Endothelial cell (in vitro differentiated cells): ENCODE results near the gene KRTAP1-4. TPM values are rescaled to one million over a fixed set of nuclear protein-coding genes. Genes with fewer than 3 reads are reported as not detected.
A peak's percentile ranks its signal among the peaks of the same experiment; 100 is the strongest.

Experiments used
- DNase-seq: peaks from one replicate; pipeline ENCODE4 v3.0.0; 2021; ENCODE audit warnings: low spot score
- H3K27ac Mint-ChIP-seq: one replicate; pipeline ENCODE4 v1.8.0; 2021; ENCODE audit warnings: mixed read lengths, inconsistent platforms; ENCODE audit not compliant: unreplicated experiment
- H3K27me3 Mint-ChIP-seq: one replicate; pipeline ENCODE4 v1.8.0; 2021; ENCODE audit warnings: mild to moderate bottlenecking, moderate library complexity, mixed read lengths, inconsistent platforms; ENCODE audit not compliant: unreplicated experiment
- H3K36me3 Mint-ChIP-seq: one replicate; pipeline ENCODE4 v1.8.0; 2021; ENCODE audit warnings: mild to moderate bottlenecking, low read depth, mixed read lengths, inconsistent platforms; ENCODE audit not compliant: unreplicated experiment
- H3K4me1 Mint-ChIP-seq: one replicate; pipeline ENCODE4 v1.8.0; 2021; ENCODE audit warnings: mild to moderate bottlenecking, mixed read lengths, inconsistent platforms; ENCODE audit not compliant: unreplicated experiment
- H3K4me3 Mint-ChIP-seq: one replicate; pipeline ENCODE4 v1.8.0; 2021; ENCODE audit warnings: mild to moderate bottlenecking, mixed read lengths, inconsistent platforms; ENCODE audit not compliant: unreplicated experiment
- H3K9me3 Mint-ChIP-seq: one replicate; pipeline ENCODE4 v1.8.0; 2021; ENCODE audit warnings: mixed read lengths, inconsistent platforms; ENCODE audit not compliant: unreplicated experiment
- CTCF ChIP-seq: fragments of 200-600 bp; sonication (generic); IDR thresholded peaks from one replicate; pipeline ENCODE4 v1.5.0; 2021; ENCODE audit warnings: antibody characterized with exemption; ENCODE audit not compliant: unreplicated experiment
- total RNA-seq: library from RNA; stranded (reverse); fragmentation: NEBNext Ultra II Directional; extraction: Animal tissue kit (Norgen Biotek cat#: 25700); gene quantifications from one replicate; pipeline ENCODE4 v1.2.1, GENCODE V29; 2021; ENCODE audit not compliant: unreplicated experiment

KRTAP1-4 gene
- total RNA-seq, 1 donor from 2014 or later, result not detected

- Mint-ChIP-seq H3K4me3 (no peak within 1 kb of the TSS), H3K27ac (peak within 1 kb of the TSS; percentile 21), H3K36me3 (no peaks in the 10 kb centered on the region), H3K4me1 (peaks cover 19% of the 10 kb centered on the region), H3K9me3 (no peaks in the 10 kb centered on the region), H3K27me3 (no peaks in the 10 kb centered on the region)
- DNase-seq, result no peak
- TF ChIP-seq CTCF, result no peak
Measured at GRCh38 chr17:40984226-40984625, 45.8 kb downstream of the KRTAP1-4 start, which contains the start of gene KRT40. Gene KRT40, minus strand, starts transcription at chr17:40984326. Its CDS starts 53 bp downstream, at chr17:40984273.

DNA sequence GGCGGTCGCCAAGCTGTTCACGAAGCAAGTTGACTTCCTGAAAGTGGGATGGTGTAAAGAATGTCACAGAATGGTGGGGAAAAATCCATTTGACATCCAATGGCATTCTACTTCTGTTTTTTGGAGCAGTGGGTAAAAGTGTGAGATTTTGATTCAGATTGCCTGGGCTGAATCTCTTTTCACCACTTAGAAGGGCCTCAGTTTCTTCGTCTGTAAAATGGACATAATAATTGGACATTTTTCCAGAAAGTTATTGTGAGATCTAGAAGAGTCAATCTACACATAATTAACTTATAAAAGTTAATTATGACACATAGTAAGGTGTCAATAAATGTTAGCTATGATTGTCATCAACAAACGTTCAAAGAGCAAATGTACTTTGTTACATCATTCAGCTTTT is 48.9 kb downstream of the KRTAP1-4 start:
- H3K27me3 Mint-ChIP-seq, result no peaks in the 10 kb centered on the region
- no peak overlapping the region for H3K4me3 Mint-ChIP-seq
- H3K9me3 Mint-ChIP-seq, result no peaks in the 10 kb centered on the region
- DNase-seq, result no peak
- no peaks in the 10 kb centered on the region for H3K36me3 Mint-ChIP-seq
- peaks cover 8% of the 10 kb centered on the region for H3K4me1 Mint-ChIP-seq
- TF ChIP-seq CTCF, result no peak
- no peak overlapping the region for H3K27ac Mint-ChIP-seq

DNA sequence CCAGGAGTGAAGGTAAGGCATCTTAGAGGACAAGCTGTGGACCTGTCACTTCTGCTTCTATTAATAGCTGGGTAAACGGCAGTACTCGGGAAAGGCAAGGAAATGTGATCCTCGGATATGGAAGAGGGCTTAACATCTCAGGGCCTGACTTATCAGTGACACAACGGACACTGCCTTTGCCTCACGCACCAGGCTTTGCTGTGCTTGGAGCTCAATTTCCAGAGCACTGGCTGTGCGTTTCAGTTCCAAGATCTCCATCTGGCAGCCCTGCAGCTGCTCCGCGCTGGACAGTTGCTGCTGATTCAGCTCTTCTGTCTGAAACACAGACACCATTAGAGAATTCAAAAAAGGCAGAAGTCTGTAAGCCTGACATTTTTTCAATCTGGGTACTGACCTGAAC is 49.4 kb downstream of the KRTAP1-4 start:
- no peak overlapping the region for H3K27ac Mint-ChIP-seq
- TF ChIP-seq CTCF, result no peak

GRCh38 chr17:40980117-40980516 is 49.9 kb downstream of the KRTAP1-4 start:
- no peaks in the 10 kb centered on the region for H3K36me3 Mint-ChIP-seq
- no peak overlapping the region for H3K27ac Mint-ChIP-seq
- H3K4me3 Mint-ChIP-seq, result no peak overlapping the region
- H3K4me1 Mint-ChIP-seq, result peaks cover 8% of the 10 kb centered on the region
- no peaks in the 10 kb centered on the region for H3K27me3 Mint-ChIP-seq
- TF ChIP-seq CTCF, result no peak
- no peaks in the 10 kb centered on the region for H3K9me3 Mint-ChIP-seq
- no peak for DNase-seq

More for the DNA sequence above, 49.4 kb downstream of the KRTAP1-4 start:
- Mint-ChIP-seq H3K27me3 (no peaks in the 10 kb centered on the region), H3K4me1 (peaks cover 8% of the 10 kb centered on the region), H3K36me3 (no peaks in the 10 kb centered on the region), H3K9me3 (no peaks in the 10 kb centered on the region), H3K4me3 (no peak overlapping the region)
- no peak for DNase-seq

Other genes starting within 250 kb of the KRTAP1-4 start
- gene KRT27, start 247.6 kb downstream of the KRTAP1-4 start, total RNA-seq, result not detected
- gene KRT28, start 230.2 kb downstream of the KRTAP1-4 start, total RNA-seq, result not detected
- 28.2 TPM for gene KRT10, start 207.6 kb downstream of the KRTAP1-4 start, total RNA-seq
- gene KRT12, start 163.0 kb downstream of the KRTAP1-4 start, total RNA-seq, result not detected
- gene KRT20, start 145.0 kb downstream of the KRTAP1-4 start, total RNA-seq, result not detected
- not detected for gene KRT23, start 92.5 kb downstream of the KRTAP1-4 start, total RNA-seq
- 0.15 TPM for gene KRT39, start 63.2 kb downstream of the KRTAP1-4 start, total RNA-seq
- not detected for gene KRT40, start 45.9 kb downstream of the KRTAP1-4 start, total RNA-seq
- not detected for gene KRTAP3-3, start 36.0 kb downstream of the KRTAP1-4 start, total RNA-seq
- gene KRTAP3-2, start 30.3 kb downstream of the KRTAP1-4 start, total RNA-seq, result not detected
- gene KRTAP3-1, start 21.1 kb downstream of the KRTAP1-4 start, total RNA-seq, result not detected
- gene KRTAP1-5, start 3.0 kb downstream of the KRTAP1-4 start, total RNA-seq, result not detected
- gene KRTAP1-3, start 4.7 kb upstream of the KRTAP1-4 start, total RNA-seq, result not detected
- gene KRTAP1-1, start 11.3 kb upstream of the KRTAP1-4 start, total RNA-seq, result not detected
- gene KRTAP2-1, start 17.1 kb upstream of the KRTAP1-4 start, total RNA-seq, result not detected
- gene KRTAP2-2, start 25.0 kb upstream of the KRTAP1-4 start, total RNA-seq, result not detected
- not detected for gene KRTAP2-3, start 29.9 kb upstream of the KRTAP1-4 start, total RNA-seq
- gene KRTAP2-4, start 35.7 kb upstream of the KRTAP1-4 start, total RNA-seq, result not detected
- gene KRTAP4-7, start 54.0 kb upstream of the KRTAP1-4 start, total RNA-seq, result not detected
- not detected for gene KRTAP4-8, start 67.9 kb upstream of the KRTAP1-4 start, total RNA-seq
- not detected for gene KRTAP4-16, start 72.0 kb upstream of the KRTAP1-4 start, total RNA-seq
- not detected for gene KRTAP4-9, start 75.2 kb upstream of the KRTAP1-4 start, total RNA-seq
- not detected for gene KRTAP4-11, start 88.2 kb upstream of the KRTAP1-4 start, total RNA-seq
- gene KRTAP4-12, start 94.0 kb upstream of the KRTAP1-4 start, total RNA-seq, result not detected
- gene KRTAP4-6, start 110.3 kb upstream of the KRTAP1-4 start, total RNA-seq, result not detected
- not detected for gene KRTAP4-5, start 119.6 kb upstream of the KRTAP1-4 start, total RNA-seq
- not detected for gene KRTAP4-4, start 130.6 kb upstream of the KRTAP1-4 start, total RNA-seq
- gene KRTAP4-3, start 138.0 kb upstream of the KRTAP1-4 start, total RNA-seq, result not detected
- not detected for gene KRTAP4-2, start 148.0 kb upstream of the KRTAP1-4 start, total RNA-seq
- gene KRTAP4-1, start 154.7 kb upstream of the KRTAP1-4 start, total RNA-seq, result not detected
- not detected for gene KRTAP9-1, start 159.7 kb upstream of the KRTAP1-4 start, total RNA-seq
- not detected for gene KRTAP9-2, start 196.5 kb upstream of the KRTAP1-4 start, total RNA-seq
- not detected for gene KRTAP9-3, start 202.3 kb upstream of the KRTAP1-4 start, total RNA-seq
- gene KRTAP9-8, start 207.8 kb upstream of the KRTAP1-4 start, total RNA-seq, result not detected
- gene KRTAP9-4, start 219.5 kb upstream of the KRTAP1-4 start, total RNA-seq, result not detected
- not detected for gene KRTAP9-9, start 225.2 kb upstream of the KRTAP1-4 start, total RNA-seq
- not detected for gene KRTAP9-6, start 235.2 kb upstream of the KRTAP1-4 start, total RNA-seq
- gene KRTAP9-7, start 245.5 kb upstream of the KRTAP1-4 start, total RNA-seq, result not detected